K562 (cell line): ENCODE measurements around the gene GLB1L3.
A peak's percentile ranks its signal among the peaks of the same experiment; 100 is the strongest.

Experiments
- CHD2 ChIP-seq: IDR thresholded peaks from 2 replicates; pipeline ENCODE4 v1.6.1; 2011; ENCODE audit warnings: low read depth, low read length
- DDX20 ChIP-seq: fragments of 450-650 bp; IDR thresholded peaks from 2 replicates; pipeline ENCODE4 v1.6.1; 2016; ENCODE audit warnings: missing genetic modification characterization, low read depth, mild to moderate bottlenecking, missing compliant biosample characterization, moderate library complexity
- FIP1L1 ChIP-seq: fragments of 200-400 bp; formaldehyde crosslinking; IDR thresholded peaks from 2 replicates; pipeline ENCODE4 v1.6.1; 2018; ENCODE audit warnings: mild to moderate bottlenecking, low read depth, low read length; ENCODE audit not compliant: poor library complexity, severe bottlenecking
- POLR2AphosphoS2 ChIP-seq: IDR thresholded peaks from 2 replicates; pipeline ENCODE4 v1.6.1; 2012; ENCODE audit warnings: low read length, improper control_type of control experiment
- ZFP36 ChIP-seq: fragments of 150-350 bp; IDR thresholded peaks from 2 replicates; pipeline ENCODE4 v1.6.1; 2018; ENCODE audit warnings: low read length, low read depth; ENCODE audit not compliant: partially characterized antibody
- ZKSCAN8 ChIP-seq: fragments of 200-800 bp; sonication (Bioruptor generic); IDR thresholded peaks from 2 replicates; pipeline ENCODE4 v1.6.1; 2016; ENCODE audit warnings: missing genetic modification characterization, missing compliant biosample characterization
- ZNF24 ChIP-seq: fragments of 450-650 bp; IDR thresholded peaks from 2 replicates; pipeline ENCODE4 v1.6.1; 2016
- TF ChIP-seq, protein P1 (sequence below), 2 experiments: fragments of 450-650 bp in 1 of 2; IDR thresholded peaks; 2 replicates each; pipeline ENCODE4 v1.6.1; 2011 to 2017; ENCODE audit warnings: low read depth in 2 of 2, antibody characterized with exemption in 1 of 2, borderline replicate concordance in 1 of 2, low read length in 1 of 2, mild to moderate bottlenecking in 1 of 2, mixed read lengths in 1 of 2; ENCODE audit not compliant: control insufficient read depth in 1 of 2
- TF ChIP-seq, protein P2 (sequence below): sonication (generic); formaldehyde crosslinking; IDR thresholded peaks from 2 replicates; pipeline ENCODE4 v1.8.1; 2023; ENCODE audit warnings: mild to moderate bottlenecking, missing genetic modification reagents
- TF ChIP-seq, protein P3 (sequence below), 3 experiments: IDR thresholded peaks in 2 of 3; conservative IDR thresholded peaks in 1 of 3; 2 replicates each; pipeline ENCODE4 v1.5.1; 2011 to 2012; ENCODE audit warnings: low read length in 3 of 3, mild to moderate bottlenecking in 3 of 3, control low read depth in 2 of 3, improper control_type of control experiment in 1 of 3, inconsistent platforms in 1 of 3, low read depth in 1 of 3, mixed read lengths in 1 of 3, moderate library complexity in 1 of 3; ENCODE audit not compliant: insufficient read depth in 2 of 3

DNA sequence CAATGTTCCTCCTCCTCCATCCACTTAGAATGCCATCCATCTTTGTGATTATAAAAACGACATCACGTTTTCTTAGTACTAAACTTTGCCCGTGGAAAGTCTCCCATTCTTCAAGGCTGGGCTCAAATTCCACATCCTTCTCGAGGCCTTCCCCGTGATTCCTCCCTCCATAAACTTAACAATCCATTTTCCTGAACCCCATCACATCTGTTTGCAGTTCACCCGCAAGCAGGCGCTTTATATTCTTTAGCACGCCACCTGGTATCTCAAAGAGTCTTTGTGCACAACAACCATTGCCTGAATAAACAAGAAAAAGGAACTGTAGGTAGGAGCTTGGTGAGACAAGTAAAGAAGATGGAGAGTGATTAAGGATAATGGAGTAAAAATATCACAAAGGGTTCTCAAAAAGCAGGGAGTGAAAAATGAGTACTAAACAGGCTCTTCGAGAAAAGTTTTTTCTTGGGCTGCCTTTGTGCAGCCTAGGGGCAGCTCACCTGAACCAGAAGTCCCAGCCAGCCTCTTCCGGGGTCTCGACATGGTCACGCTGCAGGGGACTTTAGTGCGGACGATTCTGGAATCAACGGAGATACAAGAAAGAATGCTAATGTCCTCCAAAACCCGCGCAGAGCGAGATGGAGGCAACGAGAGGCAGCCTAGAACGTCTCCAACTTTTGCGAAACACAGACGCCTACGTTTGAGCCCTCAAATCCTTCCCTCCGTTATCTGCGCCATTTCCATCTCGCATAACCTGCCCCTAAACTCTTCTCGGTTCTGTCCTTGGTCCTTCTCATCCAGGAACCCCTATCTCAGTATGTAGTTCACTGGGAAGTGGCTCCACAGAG lies 23.6 kb upstream of the GLB1L3 start:
- TF ChIP-seq CHD2 (0 out of 2 replicates have a peak, but pooled peaks have one; percentile 33), ZFP36 (no peak), POLR2AphosphoS2 (no peak), ZKSCAN8 (CRISPR knock-in tag) (no peak), DDX20 (tag) (no peak), FIP1L1 (no peak), ZNF24 (no peak)
- TF ChIP-seq, protein P1, sequence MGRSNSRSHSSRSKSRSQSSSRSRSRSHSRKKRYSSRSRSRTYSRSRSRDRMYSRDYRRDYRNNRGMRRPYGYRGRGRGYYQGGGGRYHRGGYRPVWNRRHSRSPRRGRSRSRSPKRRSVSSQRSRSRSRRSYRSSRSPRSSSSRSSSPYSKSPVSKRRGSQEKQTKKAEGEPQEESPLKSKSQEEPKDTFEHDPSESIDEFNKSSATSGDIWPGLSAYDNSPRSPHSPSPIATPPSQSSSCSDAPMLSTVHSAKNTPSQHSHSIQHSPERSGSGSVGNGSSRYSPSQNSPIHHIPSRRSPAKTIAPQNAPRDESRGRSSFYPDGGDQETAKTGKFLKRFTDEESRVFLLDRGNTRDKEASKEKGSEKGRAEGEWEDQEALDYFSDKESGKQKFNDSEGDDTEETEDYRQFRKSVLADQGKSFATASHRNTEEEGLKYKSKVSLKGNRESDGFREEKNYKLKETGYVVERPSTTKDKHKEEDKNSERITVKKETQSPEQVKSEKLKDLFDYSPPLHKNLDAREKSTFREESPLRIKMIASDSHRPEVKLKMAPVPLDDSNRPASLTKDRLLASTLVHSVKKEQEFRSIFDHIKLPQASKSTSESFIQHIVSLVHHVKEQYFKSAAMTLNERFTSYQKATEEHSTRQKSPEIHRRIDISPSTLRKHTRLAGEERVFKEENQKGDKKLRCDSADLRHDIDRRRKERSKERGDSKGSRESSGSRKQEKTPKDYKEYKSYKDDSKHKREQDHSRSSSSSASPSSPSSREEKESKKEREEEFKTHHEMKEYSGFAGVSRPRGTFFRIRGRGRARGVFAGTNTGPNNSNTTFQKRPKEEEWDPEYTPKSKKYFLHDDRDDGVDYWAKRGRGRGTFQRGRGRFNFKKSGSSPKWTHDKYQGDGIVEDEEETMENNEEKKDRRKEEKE (IDR thresholded peaks at IDR 0.05; ENCODE audit: borderline replicate concordance in 1 of 2, control insufficient read depth in 1 of 2, low read depth in 2 of 2, low read length in 1 of 2), result no peak
- TF ChIP-seq, protein P2, sequence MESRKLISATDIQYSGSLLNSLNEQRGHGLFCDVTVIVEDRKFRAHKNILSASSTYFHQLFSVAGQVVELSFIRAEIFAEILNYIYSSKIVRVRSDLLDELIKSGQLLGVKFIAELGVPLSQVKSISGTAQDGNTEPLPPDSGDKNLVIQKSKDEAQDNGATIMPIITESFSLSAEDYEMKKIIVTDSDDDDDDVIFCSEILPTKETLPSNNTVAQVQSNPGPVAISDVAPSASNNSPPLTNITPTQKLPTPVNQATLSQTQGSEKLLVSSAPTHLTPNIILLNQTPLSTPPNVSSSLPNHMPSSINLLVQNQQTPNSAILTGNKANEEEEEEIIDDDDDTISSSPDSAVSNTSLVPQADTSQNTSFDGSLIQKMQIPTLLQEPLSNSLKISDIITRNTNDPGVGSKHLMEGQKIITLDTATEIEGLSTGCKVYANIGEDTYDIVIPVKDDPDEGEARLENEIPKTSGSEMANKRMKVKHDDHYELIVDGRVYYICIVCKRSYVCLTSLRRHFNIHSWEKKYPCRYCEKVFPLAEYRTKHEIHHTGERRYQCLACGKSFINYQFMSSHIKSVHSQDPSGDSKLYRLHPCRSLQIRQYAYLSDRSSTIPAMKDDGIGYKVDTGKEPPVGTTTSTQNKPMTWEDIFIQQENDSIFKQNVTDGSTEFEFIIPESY (CRISPR knock-in tag), result no peak
- TF ChIP-seq, protein P3, sequence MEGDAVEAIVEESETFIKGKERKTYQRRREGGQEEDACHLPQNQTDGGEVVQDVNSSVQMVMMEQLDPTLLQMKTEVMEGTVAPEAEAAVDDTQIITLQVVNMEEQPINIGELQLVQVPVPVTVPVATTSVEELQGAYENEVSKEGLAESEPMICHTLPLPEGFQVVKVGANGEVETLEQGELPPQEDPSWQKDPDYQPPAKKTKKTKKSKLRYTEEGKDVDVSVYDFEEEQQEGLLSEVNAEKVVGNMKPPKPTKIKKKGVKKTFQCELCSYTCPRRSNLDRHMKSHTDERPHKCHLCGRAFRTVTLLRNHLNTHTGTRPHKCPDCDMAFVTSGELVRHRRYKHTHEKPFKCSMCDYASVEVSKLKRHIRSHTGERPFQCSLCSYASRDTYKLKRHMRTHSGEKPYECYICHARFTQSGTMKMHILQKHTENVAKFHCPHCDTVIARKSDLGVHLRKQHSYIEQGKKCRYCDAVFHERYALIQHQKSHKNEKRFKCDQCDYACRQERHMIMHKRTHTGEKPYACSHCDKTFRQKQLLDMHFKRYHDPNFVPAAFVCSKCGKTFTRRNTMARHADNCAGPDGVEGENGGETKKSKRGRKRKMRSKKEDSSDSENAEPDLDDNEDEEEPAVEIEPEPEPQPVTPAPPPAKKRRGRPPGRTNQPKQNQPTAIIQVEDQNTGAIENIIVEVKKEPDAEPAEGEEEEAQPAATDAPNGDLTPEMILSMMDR (IDR thresholded peaks at IDR 0.05 in 2 of 3, conservative IDR thresholded peaks at IDR 0.05 in 1 of 3; ENCODE audit: insufficient read depth in 2 of 3, low read depth in 1 of 3, low read length in 3 of 3), result no peak
